Mesenchymal stem cell (in vitro differentiated cells and primary cell): ENCODE measurements around the gene ZC3H18.
A peak's percentile ranks its signal among the peaks of the same experiment; 100 is the strongest.

ENCODE experiments used
- DNase-seq: peaks from one replicate; pipeline ENCODE4 v3.0.0-alpha.2; 2013
- H2AFZ ChIP-seq: one replicate; pipeline ENCODE4 v1.6.1; 2013; ENCODE audit warnings: low read depth, mild to moderate bottlenecking, control low read depth, inconsistent platforms, low read length, moderate library complexity
- H2AK5ac ChIP-seq: 2 replicates; pipeline ENCODE4 v1.6.1; 2013; ENCODE audit warnings: low read length, moderate library complexity, mild to moderate bottlenecking, inconsistent platforms; ENCODE audit not compliant: severe bottlenecking
- H2BK120ac ChIP-seq: one replicate; pipeline ENCODE4 v1.6.1; 2013; ENCODE audit warnings: low read depth, mild to moderate bottlenecking, inconsistent platforms, low read length, moderate library complexity
- H2BK12ac ChIP-seq, 2 experiments: one replicate each; pipeline ENCODE4 v1.6.1; 2013; ENCODE audit warnings: inconsistent platforms in 2 of 2, low read length in 2 of 2, mild to moderate bottlenecking in 2 of 2, moderate library complexity in 2 of 2, control low read depth in 1 of 2
- H2BK15ac ChIP-seq: one replicate; pipeline ENCODE4 v1.6.1; 2013; ENCODE audit warnings: mild to moderate bottlenecking, low read depth, inconsistent platforms; ENCODE audit not compliant: poor library complexity, severe bottlenecking
- H2BK5ac ChIP-seq: 2 replicates; pipeline ENCODE4 v1.6.1; 2013; ENCODE audit warnings: low read depth, mild to moderate bottlenecking, low read length, control low read depth, inconsistent platforms; ENCODE audit not compliant: poor library complexity, severe bottlenecking
- H3K14ac ChIP-seq, 2 experiments: one replicate each; pipeline ENCODE4 v1.6.1; 2013; ENCODE audit warnings: inconsistent platforms in 2 of 2, low read length in 2 of 2, control low read depth in 1 of 2, mild to moderate bottlenecking in 1 of 2, moderate library complexity in 1 of 2
- H3K18ac ChIP-seq, 2 experiments: one replicate each; pipeline ENCODE4 v1.6.1; 2013; ENCODE audit warnings: inconsistent platforms in 2 of 2, low read length in 2 of 2, control low read depth in 1 of 2, low read depth in 1 of 2, mild to moderate bottlenecking in 1 of 2
- H3K23ac ChIP-seq, 2 experiments: one replicate each; pipeline ENCODE4 v1.6.1; 2013; ENCODE audit warnings: inconsistent platforms in 2 of 2, low read length in 2 of 2, mild to moderate bottlenecking in 2 of 2, moderate library complexity in 2 of 2, control low read depth in 1 of 2
- H3K27ac ChIP-seq: 2 replicates; pipeline ENCODE4 v1.5.1; 2013; ENCODE audit warnings: mild to moderate bottlenecking, moderate library complexity, low read length, control low read depth, inconsistent platforms; ENCODE audit not compliant: poor library complexity, severe bottlenecking
- H3K27me3 ChIP-seq, 2 experiments: 2 replicates each; pipeline versions ENCODE4 v1.6.1 to v1.7.0; 2013; ENCODE audit warnings: low read length in 2 of 2, mild to moderate bottlenecking in 2 of 2, moderate library complexity in 2 of 2, control low read depth in 1 of 2, inconsistent platforms in 1 of 2; ENCODE audit not compliant: control insufficient read depth in 1 of 2, insufficient read depth in 1 of 2
- H3K36me3 ChIP-seq, 2 experiments: 2 replicates each; pipeline versions ENCODE4 v1.6.1 to v1.7.0; 2013; ENCODE audit warnings: low read length in 2 of 2, control low read depth in 1 of 2, inconsistent platforms in 1 of 2, low read depth in 1 of 2, mild to moderate bottlenecking in 1 of 2; ENCODE audit not compliant: insufficient read depth in 2 of 2, control insufficient read depth in 1 of 2
- H3K4ac ChIP-seq, 2 experiments: one replicate each; pipeline ENCODE4 v1.6.1; 2013; ENCODE audit warnings: inconsistent platforms in 2 of 2, low read length in 2 of 2, mild to moderate bottlenecking in 2 of 2, moderate library complexity in 2 of 2, control low read depth in 1 of 2, low read depth in 1 of 2
- H3K4me1 ChIP-seq: 2 replicates; pipeline ENCODE4 v1.6.1; 2013; ENCODE audit warnings: low read depth, low read length, control low read depth; ENCODE audit not compliant: control insufficient read depth, insufficient read depth
- H3K4me2 ChIP-seq: 2 replicates; pipeline ENCODE4 v1.6.1; 2013; ENCODE audit warnings: low read length, mild to moderate bottlenecking, inconsistent platforms; ENCODE audit not compliant: poor library complexity, severe bottlenecking
- H3K4me3 ChIP-seq, 2 experiments: 2 replicates each; pipeline versions ENCODE4 v1.5.1 to v1.7.0; 2013; ENCODE audit warnings: low read length in 2 of 2, mild to moderate bottlenecking in 2 of 2, control low read depth in 1 of 2, low read depth in 1 of 2; ENCODE audit not compliant: insufficient read depth in 1 of 2
- H3K79me1 ChIP-seq: replicated peaks from 2 replicates; pipeline ENCODE4 v1.6.1; 2013; ENCODE audit warnings: mild to moderate bottlenecking, control low read depth, low read length, inconsistent platforms; ENCODE audit not compliant: poor library complexity, severe bottlenecking
- H3K9ac ChIP-seq: 2 replicates; pipeline ENCODE4 v1.7.0; 2013; ENCODE audit warnings: mild to moderate bottlenecking, low read length, moderate library complexity
- H3K9me3 ChIP-seq: 2 replicates; pipeline ENCODE4 v1.7.0; 2013; ENCODE audit warnings: mild to moderate bottlenecking, low read length; ENCODE audit not compliant: control insufficient read depth
- H4K8ac ChIP-seq: one replicate; pipeline ENCODE4 v1.6.1; 2013; ENCODE audit warnings: inconsistent platforms, mild to moderate bottlenecking, low read length, moderate library complexity
- H4K91ac ChIP-seq: one replicate; pipeline ENCODE4 v1.6.1; 2013; ENCODE audit warnings: mild to moderate bottlenecking, low read length, inconsistent platforms
- WGBS: methylation state at CpG from one replicate; pipeline ENCODE4 v1.1.7; 2013; ENCODE audit warnings: mixed read lengths; 5-methylcytosine and 5-hydroxymethylcytosine counted together

The ZC3H18 gene

GRCh38 chr16:88561485-88562359, 8.5 kb upstream of the ZC3H18 start:
- Histone ChIP-seq H2AK5ac (no peak overlapping the region), H3K23ac (no peak overlapping the region), H3K4me3 (peak overlapping the region in 1 of 2 experiments; percentile 79), H3K18ac (no peak overlapping the region), H4K91ac (no peak overlapping the region), H3K79me1 (no peaks in the 10 kb centered on the region), H3K9me3 (no peaks in the 10 kb centered on the region), H2BK120ac (no peak overlapping the region), H4K8ac (no peak overlapping the region), H2BK5ac (no peak overlapping the region), H2AFZ (no peak overlapping the region), H3K9ac (peak overlapping the region; percentile 78), H3K4ac (no peak overlapping the region), H2BK15ac (no peak overlapping the region), H3K27ac (no peak overlapping the region), H3K14ac (no peak overlapping the region), H2BK12ac (no peak overlapping the region), H3K27me3 (peaks cover 13 to 37% of the 10 kb centered on the region in 2 experiments), H3K4me2 (peak overlapping the region; percentile 35), H3K4me1 (peaks cover 2% of the 10 kb centered on the region), H3K36me3 (no peaks in the 10 kb centered on the region)
- WGBS: 29% methylated on average over 23 of the region's 24 CpGs
- DNase-seq: peak; percentile 65

GRCh38 chr16:88566158-88566557, 4.0 kb upstream of the ZC3H18 start:
- no peak overlapping the region for H2BK15ac ChIP-seq
- H2AFZ ChIP-seq: no peak overlapping the region
- DNase-seq: peak; percentile 73
- H3K4ac ChIP-seq: no peak overlapping the region
- no peak overlapping the region for H2AK5ac ChIP-seq
- H2BK12ac ChIP-seq: no peak overlapping the region
- H3K9ac ChIP-seq: peak overlapping the region; percentile 56
- no peak overlapping the region for H3K18ac ChIP-seq
- no peak overlapping the region for H2BK120ac ChIP-seq
- no peak overlapping the region for H4K8ac ChIP-seq
- H3K27ac ChIP-seq: no peak overlapping the region
- H2BK5ac ChIP-seq: no peak overlapping the region
- peaks cover 0 to 4% of the 10 kb centered on the region in 2 experiments for H3K36me3 ChIP-seq
- no peak overlapping the region for H3K4me2 ChIP-seq
- H3K27me3 ChIP-seq: peaks cover 1% of the 10 kb centered on the region in 2 experiments
- H3K4me1 ChIP-seq: peaks cover 7% of the 10 kb centered on the region
- H3K79me1 ChIP-seq: peaks cover 5% of the 10 kb centered on the region
- H3K4me3 ChIP-seq: no peak overlapping the region
- no peaks in the 10 kb centered on the region for H3K9me3 ChIP-seq
- 84% methylated on average over 4 of the region's 6 CpGs for WGBS
- no peak overlapping the region for H4K91ac ChIP-seq
- H3K23ac ChIP-seq: no peak overlapping the region
- H3K14ac ChIP-seq: no peak overlapping the region

- H3K18ac ChIP-seq: no peak overlapping the region
- H2BK5ac ChIP-seq: no peak overlapping the region
- DNase-seq: no peak
- H2AK5ac ChIP-seq: no peak overlapping the region
- no peak overlapping the region for H2BK15ac ChIP-seq
- H3K36me3 ChIP-seq: peaks cover 12 to 16% of the 10 kb centered on the region in 2 experiments
- no peak overlapping the region for H2AFZ ChIP-seq
- no peak overlapping the region for H3K23ac ChIP-seq
- H3K27me3 ChIP-seq: no peaks in the 10 kb centered on the region
- no peaks in the 10 kb centered on the region for H3K9me3 ChIP-seq
- no peak overlapping the region for H2BK12ac ChIP-seq
- H4K8ac ChIP-seq: peak overlapping the region; percentile 97
- H4K91ac ChIP-seq: no peak overlapping the region
- H2BK120ac ChIP-seq: no peak overlapping the region
- H3K4me1 ChIP-seq: peaks cover 9% of the 10 kb centered on the region
- no peak overlapping the region for H3K14ac ChIP-seq
- H3K4ac ChIP-seq: no peak overlapping the region
- WGBS: 90% methylated on average over 18 of the region's 18 CpGs
- peak overlapping the region; percentile 66 to 82 for H3K4me3 ChIP-seq
- H3K79me1 ChIP-seq: peaks cover 18% of the 10 kb centered on the region
- H3K27ac ChIP-seq: no peak overlapping the region
- H3K4me2 ChIP-seq: peak overlapping the region; percentile 97
- H3K9ac ChIP-seq: peak overlapping the region; percentile 91
Measured at GRCh38 chr16:88568710-88569613, 1.2 kb upstream of the ZC3H18 start.

GRCh38 chr16:88569614-88569984, 604 bp upstream of the ZC3H18 start:
- Histone ChIP-seq H3K4me2 (peak overlapping the region; percentile 97), H2AK5ac (no peak overlapping the region), H3K9ac (peak overlapping the region; percentile 91), H3K27me3 (no peaks in the 10 kb centered on the region), H3K18ac (peak overlapping the region in 1 of 2 experiments; percentile 98), H3K36me3 (peaks cover 16 to 17% of the 10 kb centered on the region in 2 experiments), H2BK5ac (no peak overlapping the region), H3K9me3 (no peaks in the 10 kb centered on the region), H3K4me3 (peak overlapping the region; percentile 66 to 82), H3K14ac (peak overlapping the region in 1 of 2 experiments; percentile 90), H3K79me1 (peaks cover 21% of the 10 kb centered on the region), H2BK120ac (peak overlapping the region; percentile 61), H3K27ac (no peak overlapping the region), H3K4ac (peak overlapping the region; percentile 77 to 82), H2BK15ac (no peak overlapping the region), H4K91ac (peak overlapping the region; percentile 89), H4K8ac (peak overlapping the region; percentile 97), H2AFZ (no peak overlapping the region), H2BK12ac (no peak overlapping the region), H3K4me1 (peaks cover 9% of the 10 kb centered on the region), H3K23ac (no peak overlapping the region)
- DNase-seq: no peak
- 3% methylated on average over 19 of the region's 28 CpGs for WGBS
